ENCODE results near the gene SYTL5. TPM values are rescaled to one million over a fixed set of nuclear protein-coding genes. Genes with fewer than 3 reads are reported as not detected.
"Not testable (repeated sequence)": the region's sequence is repeated elsewhere in the genome, so short reads cannot be mapped to it uniquely, and the experiment has no call there.

Gene SYTL5
- polyA plus RNA-seq (2013, experiment 1 of 2; ENCODE audit: insufficient read length), result 0.32 TPM
- 0.34 TPM for polyA plus RNA-seq (2013, experiment 2 of 2; ENCODE audit: insufficient read length)

- DNase-seq, result no peak
Observed at GRCh38 chrX:38006291-38006690, at the start of gene SYTL5. SYTL5 (plus strand) TSS chrX:38006553; CDS start chrX:38033890, 27,337 bp downstream.

- DNase-seq, result peak; percentile 82
Observed at GRCh38 chrX:37958525-37959211, 47.7 kb upstream of the SYTL5 start.

GRCh38 chrX:37959212-37960021, 46.9 kb upstream of the SYTL5 start:
- no peak for DNase-seq

GRCh38 chrX:37961118-37961517, 45.2 kb upstream of the SYTL5 start:
- DNase-seq, result no peak

GRCh38 chrX:37967714-37968113, 38.6 kb upstream of the SYTL5 start:
- DNase-seq, result no peak

GRCh38 chrX:37975421-37975820, 30.9 kb upstream of the SYTL5 start:
- no peak for DNase-seq

- no peak for DNase-seq
Observed at GRCh38 chrX:37976153-37976552, 30.2 kb upstream of the SYTL5 start.

GRCh38 chrX:37984880-37985279, 21.5 kb upstream of the SYTL5 start:
- no peak for DNase-seq

GRCh38 chrX:37986893-37987292, 19.5 kb upstream of the SYTL5 start:
- DNase-seq, result peak; percentile 74

GRCh38 chrX:37989304-37989703, 17.0 kb upstream of the SYTL5 start:
- DNase-seq, result no peak

- not testable (repeated sequence) for DNase-seq
Observed at GRCh38 chrX:37991303-37991702, 15.1 kb upstream of the SYTL5 start.

GRCh38 chrX:37993176-37993575, 13.2 kb upstream of the SYTL5 start:
- DNase-seq, result no peak

GRCh38 chrX:37993837-37994619, 12.3 kb upstream of the SYTL5 start:
- no peak for DNase-seq

- DNase-seq, result no peak
Observed at GRCh38 chrX:37995428-37995827, 10.9 kb upstream of the SYTL5 start.

- DNase-seq, result no peak
Observed at GRCh38 chrX:37997096-37997495, 9.3 kb upstream of the SYTL5 start.

- DNase-seq, result peak; percentile 74
Observed at GRCh38 chrX:37998586-37999262, 7.6 kb upstream of the SYTL5 start.

GRCh38 chrX:38000706-38001105, 5.6 kb upstream of the SYTL5 start:
- no peak for DNase-seq

- DNase-seq, result no peak
Observed at GRCh38 chrX:38004046-38004445, 2.3 kb upstream of the SYTL5 start.

- DNase-seq, result no peak
Observed at GRCh38 chrX:38006778-38007177, 425 bp downstream of the SYTL5 start.

- no peak for DNase-seq
Observed at GRCh38 chrX:38008658-38009057, 2.3 kb downstream of the SYTL5 start.

GRCh38 chrX:38009641-38010040, 3.3 kb downstream of the SYTL5 start:
- no peak for DNase-seq

- DNase-seq, result peak; percentile 34
Observed at GRCh38 chrX:38018766-38019425, 12.5 kb downstream of the SYTL5 start.
